CD14-positive monocyte (primary cell): Measurements from ENCODE around the gene ROBO2. TPM values are rescaled to one million over a fixed set of nuclear protein-coding genes. Genes with fewer than 3 reads are reported as not detected.

Experiments used
- DNase-seq, 3 donors: peaks; one replicate each; pipeline ENCODE4 v3.0.0-alpha.2; 2011 to 2022
- H2AFZ ChIP-seq: 2 replicates; pipeline ENCODE4 v1.6.0; 2012; ENCODE audit warnings: mild to moderate bottlenecking, low read depth, low read length, inconsistent platforms; ENCODE audit not compliant: insufficient read depth, poor library complexity, severe bottlenecking
- H3K27ac ChIP-seq, 2 donors: 1 replicate in 1 of 2; 2 replicates in 1 of 2; pipeline ENCODE4 v1.5.1; 2012 to 2013; ENCODE audit warnings: low read length in 2 of 2, control low read depth in 1 of 2, inconsistent platforms in 1 of 2, low read depth in 1 of 2, mild to moderate bottlenecking in 1 of 2
- H3K27me3 ChIP-seq, 2 donors: one replicate each; pipeline versions ENCODE4 v1.6.0 to v1.6.1; 2011 to 2013; ENCODE audit warnings: low read length in 2 of 2; ENCODE audit not compliant: control insufficient read depth in 2 of 2, insufficient read depth in 2 of 2
- H3K36me3 ChIP-seq, 2 donors: replicated peaks in 1 of 2; 1 replicate in 1 of 2; 2 replicates in 1 of 2; pipeline versions ENCODE4 v1.5.1 to v1.6.1; 2012 to 2013; ENCODE audit warnings: low read length in 2 of 2, control low read depth in 1 of 2, inconsistent platforms in 1 of 2, mild to moderate bottlenecking in 1 of 2; ENCODE audit not compliant: insufficient read depth in 2 of 2, control insufficient read depth in 1 of 2
- H3K4me1 ChIP-seq, 2 donors: 1 replicate in 1 of 2; 2 replicates in 1 of 2; pipeline versions ENCODE4 v1.5.1 to v1.6.1; 2012 to 2013; ENCODE audit warnings: low read length in 2 of 2, control low read depth in 1 of 2, inconsistent platforms in 1 of 2, mild to moderate bottlenecking in 1 of 2, moderate library complexity in 1 of 2; ENCODE audit not compliant: insufficient read depth in 2 of 2, control insufficient read depth in 1 of 2
- H3K4me2 ChIP-seq: replicated peaks from 2 replicates; pipeline ENCODE3; 2012; ENCODE audit warnings: low read length, moderate library complexity, mild to moderate bottlenecking; ENCODE audit not compliant: poor library complexity, severe bottlenecking; ENCODE audit errors: extremely low read depth
- H3K4me3 ChIP-seq, 3 experiments: fragments of 200-600 bp in 1 of 3; sonication (generic) in 1 of 3; replicated peaks in 1 of 3; 1 replicate in 2 of 3; 2 replicates in 1 of 3; pipeline ENCODE4 v1.5.1; 2011 to 2013; ENCODE audit warnings: low read length in 3 of 3, mild to moderate bottlenecking in 3 of 3, control low read depth in 2 of 3, low read depth in 2 of 3, inconsistent platforms in 1 of 3, moderate library complexity in 1 of 3
- H3K79me2 ChIP-seq: 2 replicates; pipeline ENCODE4 v1.6.0; 2012; ENCODE audit warnings: mild to moderate bottlenecking, control low read depth, inconsistent platforms, low read length, moderate library complexity; ENCODE audit not compliant: insufficient read depth
- H3K9ac ChIP-seq: 2 replicates; pipeline ENCODE4 v1.6.0; 2017; ENCODE audit warnings: low read length, mild to moderate bottlenecking; ENCODE audit not compliant: insufficient read depth, poor library complexity, severe bottlenecking
- H3K9me3 ChIP-seq, 2 donors: replicated peaks in 1 of 2; 1 replicate in 1 of 2; 2 replicates in 1 of 2; pipeline versions ENCODE4 v1.5.1 to v1.6.1; 2012 to 2013; ENCODE audit warnings: low read length in 2 of 2, control low read depth in 1 of 2; ENCODE audit not compliant: control insufficient read depth in 1 of 2, insufficient read depth in 1 of 2
- H4K20me1 ChIP-seq: 2 replicates; pipeline ENCODE4 v1.6.0; 2012; ENCODE audit warnings: mild to moderate bottlenecking, low read length, control low read depth, moderate library complexity; ENCODE audit not compliant: insufficient read depth
- H3K27ac Mint-ChIP-seq, 7 donors: one replicate each; pipeline ENCODE4 v1.8.0; 2020; ENCODE audit warnings: mild to moderate bottlenecking in 7 of 7, mixed read lengths in 7 of 7, moderate library complexity in 6 of 7, inconsistent platforms in 2 of 7
- H3K27me3 Mint-ChIP-seq, 3 donors: one replicate each; pipeline ENCODE4 v1.8.0; 2021 to 2022; ENCODE audit warnings: low read depth in 3 of 3, mild to moderate bottlenecking in 3 of 3, mixed read lengths in 3 of 3, moderate library complexity in 3 of 3, inconsistent platforms in 1 of 3
- H3K36me3 Mint-ChIP-seq, 2 donors: one replicate each; pipeline ENCODE4 v1.8.0; 2020; ENCODE audit warnings: mixed read lengths in 2 of 2, inconsistent platforms in 1 of 2, mild to moderate bottlenecking in 1 of 2
- H3K4me1 Mint-ChIP-seq: one replicate; pipeline ENCODE4 v1.8.0; 2020; ENCODE audit warnings: mild to moderate bottlenecking, mixed read lengths
- H3K4me3 Mint-ChIP-seq, 2 donors: one replicate each; pipeline ENCODE4 v1.8.0; 2020; ENCODE audit warnings: mild to moderate bottlenecking in 2 of 2, mixed read lengths in 2 of 2, moderate library complexity in 1 of 2
- H3K9me3 Mint-ChIP-seq, 7 donors: one replicate each; pipeline ENCODE4 v1.8.0; 2020 to 2022; ENCODE audit warnings: mixed read lengths in 7 of 7, mild to moderate bottlenecking in 6 of 7, moderate library complexity in 6 of 7, inconsistent platforms in 2 of 7
- CTCF ChIP-seq: fragments of 200-600 bp; IDR thresholded peaks from one replicate; pipeline ENCODE4 v1.8.0; 2022; ENCODE audit warnings: antibody characterized with exemption, mild to moderate bottlenecking
- WGBS: methylation state at CpG from one replicate; pipeline ENCODE4 v1.1.5; 2013; ENCODE audit warnings: missing lambda C conversion rate; ENCODE audit not compliant: insufficient coverage; 5-methylcytosine and 5-hydroxymethylcytosine counted together
- intact Hi-C, 2 donors: fragments of 100-400 bp; cut with micrococcal nuclease; formaldehyde crosslinking; loops; one replicate each; pipeline versions ENCODE4 v1.15.0 to v1.15.1; 2023
- polyA plus RNA-seq, 3 donors: library from polyadenylated mRNA; depleted of rRNA in 1 of 3; unstranded in 2 of 3; stranded (reverse) in 1 of 3; fragments of 300-500 nt in 2 of 3; fragments of >200 nt in 1 of 3; fragmentation: Illumina TruSeq in 2 of 3; gene quantifications; 1 replicate in 2 of 3; 2 replicates in 1 of 3; pipeline ENCODE4 v1.2.3, GENCODE V29; 2012 to 2021

Gene ROBO2
- polyA plus RNA-seq, 3 donors: not detected

GRCh38 chr3:77529522-77529921 is 489.6 kb downstream of the ROBO2 start:
- no peaks in the 10 kb centered on the region for H3K27me3 Mint-ChIP-seq
- Histone ChIP-seq H3K9ac (no peak overlapping the region), H3K36me3 (no peaks in the 10 kb centered on the region), H3K79me2 (no peaks in the 10 kb centered on the region), H3K4me3 (no peak overlapping the region), H3K27ac (no peak overlapping the region), H3K27me3 (no peaks in the 10 kb centered on the region), H3K4me2 (no peak overlapping the region), H2AFZ (no peak overlapping the region), H3K4me1 (no peaks in the 10 kb centered on the region), H3K9me3 (peaks cover 0 to 4% of the 10 kb centered on the region in 2 donors), H4K20me1 (no peaks in the 10 kb centered on the region)
- H3K4me1 Mint-ChIP-seq: no peaks in the 10 kb centered on the region
- DNase-seq: no peak
- H3K27ac Mint-ChIP-seq: no peak overlapping the region
- peaks cover 0 to 3% (median 0%) of the 10 kb centered on the region in 7 donors for H3K9me3 Mint-ChIP-seq
- intact Hi-C loops: no loop called here
- no CpG with 5 or more reads among the region's 1 CpG for WGBS
- no peak for TF ChIP-seq CTCF
- no peak overlapping the region for H3K4me3 Mint-ChIP-seq
- no peaks in the 10 kb centered on the region for H3K36me3 Mint-ChIP-seq

GRCh38 chr3:77530870-77531269 is 491.0 kb downstream of the ROBO2 start:
- no peak overlapping the region for H3K4me3 ChIP-seq
- Mint-ChIP-seq H3K4me3 (no peak overlapping the region), H3K36me3 (no peaks in the 10 kb centered on the region), H3K27me3 (no peaks in the 10 kb centered on the region), H3K4me1 (no peaks in the 10 kb centered on the region), H3K9me3 (peaks cover 0 to 4% (median 0%) of the 10 kb centered on the region in 7 donors), H3K27ac (no peak overlapping the region)
- H3K36me3 ChIP-seq: no peaks in the 10 kb centered on the region
- H3K79me2 ChIP-seq: no peaks in the 10 kb centered on the region
- H3K27me3 ChIP-seq: no peaks in the 10 kb centered on the region
- no peak overlapping the region for H3K27ac ChIP-seq
- no peak for DNase-seq
- H3K4me1 ChIP-seq: no peaks in the 10 kb centered on the region
- H3K9ac ChIP-seq: no peak overlapping the region
- WGBS: no CpG with 5 or more reads among the region's 4 CpGs
- intact Hi-C loops: no loop called here
- H2AFZ ChIP-seq: no peak overlapping the region
- no peaks in the 10 kb centered on the region for H4K20me1 ChIP-seq
- no peak for TF ChIP-seq CTCF
- peaks cover 0 to 4% of the 10 kb centered on the region in 2 donors for H3K9me3 ChIP-seq
- H3K4me2 ChIP-seq: no peak overlapping the region
